ENCODE data around the gene ITK. TPM values are rescaled to one million over a fixed set of nuclear protein-coding genes. Genes with fewer than 3 reads are reported as not detected.

The ITK gene
- total RNA-seq = 10 to 100 TPM; 34.1 to 81.1 (median 45.6) TPM
- polyA plus RNA-seq = 10 to 100 TPM in 1 of 3 donors, 1 to 10 TPM in 2; 5.6 to 12.1 (median 8.0) TPM
- long read RNA-seq, donor 1 = 0 reads
- long read RNA-seq, donor 2 = 0 reads

- peaks cover 0 to 10% (median 4%) of the 10 kb centered on the region in 6 donors for H3K4me1 ChIP-seq
- no peaks in the 10 kb centered on the region for H3K27me3 ChIP-seq (replicated peaks in 1 of 7)
- TF ChIP-seq POLR2A (IDR thresholded peaks at IDR 0.05) (no peak), CTCF (IDR thresholded peaks at IDR 0.05 in 8 of 11, conservative IDR thresholded peaks at IDR 0.05 in 3 of 11) (no peak), POLR2AphosphoS5 (IDR thresholded peaks at IDR 0.05) (peak in 1 of 3 donors; percentile 83)
- H3K4me3 ChIP-seq = peak within 1 kb of the TSS; percentile 30 to 65 (median 36)
- intact Hi-C loops (cut with DNase I; ENCODE audit: low total_unique reads) = no loop called here
- no peaks in the 10 kb centered on the region for H3K9me3 ChIP-seq
- DNase-seq = no peak
- WGBS, 5 donors = 58 to 68% (median 63%) methylated on average over 8 of the region's 8 CpGs
- peak within 1 kb of the TSS; percentile 45 to 85 (median 67) for H3K27ac ChIP-seq
- H3K36me3 ChIP-seq = no peaks in the 10 kb centered on the region
Observed at GRCh38 chr5:157180374-157181264, at the start of gene ITK. ITK (plus strand) TSS chr5:157180840; CDS start chr5:157180978, 138 bp downstream.

- DNase-seq = no peak
- peaks cover 0 to 5% (median 0%) of the 10 kb centered on the region in 6 donors for H3K36me3 ChIP-seq
- peaks cover 0 to 24% (median 5%) of the 10 kb centered on the region in 6 donors for H3K4me1 ChIP-seq
- 46 to 56% (median 48%) methylated on average over 7 of the region's 7 CpGs for WGBS, 5 donors
- no peak overlapping the region for H3K4me3 ChIP-seq
- no peaks in the 10 kb centered on the region for H3K27me3 ChIP-seq (replicated peaks in 1 of 7)
- TF ChIP-seq POLR2A (IDR thresholded peaks at IDR 0.05) = no peak
- TF ChIP-seq CTCF (IDR thresholded peaks at IDR 0.05 in 8 of 11, conservative IDR thresholded peaks at IDR 0.05 in 3 of 11) = no peak
- no peak for TF ChIP-seq POLR2AphosphoS5 (IDR thresholded peaks at IDR 0.05)
- H3K9me3 ChIP-seq = no peaks in the 10 kb centered on the region
- intact Hi-C loops (cut with DNase I; ENCODE audit: low total_unique reads) = loop anchor here (10.0 kb wide), 1 partner anchor 1186 kb away; no protein-coding TSS in a partner anchor
- no peak overlapping the region for H3K27ac ChIP-seq
Observed at GRCh38 chr5:157130925-157131324, 49.7 kb upstream of the ITK start.

- WGBS, 5 donors = 19 to 35% (median 24%) methylated on average over 1 of the region's 1 CpG
- Histone ChIP-seq H3K4me3 (no peak overlapping the region), H3K27me3 (replicated peaks in 1 of 7) (no peaks in the 10 kb centered on the region), H3K36me3 (peaks cover 0 to 16% (median 8%) of the 10 kb centered on the region in 6 donors), H3K4me1 (peaks cover 0 to 27% (median 5%) of the 10 kb centered on the region in 6 donors), H3K9me3 (no peaks in the 10 kb centered on the region), H3K27ac (no peak overlapping the region)
- DNase-seq = no peak
- TF ChIP-seq POLR2AphosphoS5 (IDR thresholded peaks at IDR 0.05) = no peak
- TF ChIP-seq CTCF (IDR thresholded peaks at IDR 0.05 in 8 of 11, conservative IDR thresholded peaks at IDR 0.05 in 3 of 11) = no peak
- TF ChIP-seq POLR2A (IDR thresholded peaks at IDR 0.05) = no peak
- intact Hi-C loops (cut with DNase I; ENCODE audit: low total_unique reads) = loop anchor here (10.0 kb wide), 1 partner anchor 1187 kb away; no protein-coding TSS in a partner anchor
Observed at GRCh38 chr5:157132281-157132612, 48.4 kb upstream of the ITK start.

- intact Hi-C loops (cut with DNase I; ENCODE audit: low total_unique reads) = loop anchor here (10.0 kb wide), 1 partner anchor 1193 kb away; no protein-coding TSS in a partner anchor
- Histone ChIP-seq H3K27me3 (replicated peaks in 1 of 7) (no peaks in the 10 kb centered on the region), H3K36me3 (peaks cover 0 to 39% (median 25%) of the 10 kb centered on the region in 6 donors), H3K4me3 (no peak overlapping the region), H3K4me1 (peaks cover 11 to 42% (median 15%) of the 10 kb centered on the region in 6 donors), H3K9me3 (no peaks in the 10 kb centered on the region), H3K27ac (no peak overlapping the region)
- no peak for TF ChIP-seq CTCF (IDR thresholded peaks at IDR 0.05 in 8 of 11, conservative IDR thresholded peaks at IDR 0.05 in 3 of 11)
- TF ChIP-seq POLR2AphosphoS5 (IDR thresholded peaks at IDR 0.05) = no peak
- TF ChIP-seq POLR2A (IDR thresholded peaks at IDR 0.05) = no peak
- DNase-seq = no peak
- WGBS, 5 donors = 90 to 97% (median 96%) methylated on average over 6 of the region's 6 CpGs
Observed at GRCh38 chr5:157137691-157138090, 42.9 kb upstream of the ITK start.

All from spleen (tissue), 13 donors.